ENCODE results near the gene RPUSD1. TPM values are rescaled to one million over a fixed set of nuclear protein-coding genes. Genes with fewer than 3 reads are reported as not detected.

The RPUSD1 gene
- total RNA-seq, 1 experiment from 2014 or later: 45.1 TPM

GRCh38 chr16:802914-803753 is 15.0 kb upstream of the RPUSD1 start (continued):
- no peak for TF ChIP-seq ZNF532 (CRISPR knock-in tag; IDR thresholded peaks at IDR 0.05; ENCODE audit: borderline replicate concordance)
- no peak for TF ChIP-seq ZNF416 (CRISPR knock-in tag; IDR thresholded peaks at IDR 0.05)
- TF ChIP-seq HMGXB4 (CRISPR knock-in tag; IDR thresholded peaks at IDR 0.05): no peak
- TF ChIP-seq ZNF138 (CRISPR knock-in tag; conservative IDR thresholded peaks at IDR 0.05): no peak
- no peak for TF ChIP-seq FOXP1 (CRISPR knock-in tag; IDR thresholded peaks at IDR 0.05; ENCODE audit: borderline replicate concordance)
- no peak for TF ChIP-seq HMGA2 (CRISPR knock-in tag; IDR thresholded peaks at IDR 0.05)
- no peak for TF ChIP-seq E2F1 (CRISPR knock-in tag; IDR thresholded peaks at IDR 0.05)
- TF ChIP-seq RELA (CRISPR knock-in tag; IDR thresholded peaks at IDR 0.05; ENCODE audit: borderline replicate concordance): no peak

GRCh38 chr16:802461-802860 is 14.3 kb upstream of the RPUSD1 start:
- H3K4me1 Mint-ChIP-seq: no peaks in the 10 kb centered on the region
- no peaks in the 10 kb centered on the region for H3K9me3 Mint-ChIP-seq
- H3K4me3 Mint-ChIP-seq: no peak overlapping the region
- ATAC-seq: no peak
- TF ChIP-seq MLX (CRISPR knock-in tag; IDR thresholded peaks at IDR 0.05) (no peak), OVOL2 (CRISPR knock-in tag; IDR thresholded peaks at IDR 0.05; ENCODE audit: borderline replicate concordance) (no peak), EMX1 (CRISPR knock-in tag; IDR thresholded peaks at IDR 0.05) (no peak), ZNF512 (CRISPR knock-in tag; IDR thresholded peaks at IDR 0.05; ENCODE audit: borderline replicate concordance) (no peak), USF2 (CRISPR knock-in tag; IDR thresholded peaks at IDR 0.05) (no peak), FOXJ3 (CRISPR knock-in tag; IDR thresholded peaks at IDR 0.05; ENCODE audit: borderline replicate concordance) (no peak), ZBTB43 (CRISPR knock-in tag; IDR thresholded peaks at IDR 0.05) (no peak), PREB (CRISPR knock-in tag; IDR thresholded peaks at IDR 0.05; ENCODE audit: borderline replicate concordance) (no peak), NFATC4 (CRISPR knock-in tag; IDR thresholded peaks at IDR 0.05) (no peak; the same call in 1 of the 2 replicates)
- peaks cover 4% of the 10 kb centered on the region for H3K36me3 Mint-ChIP-seq
- no peak for DNase-seq (ENCODE audit: low spot score)
- no peak overlapping the region for H3K27ac Mint-ChIP-seq
- H3K27me3 Mint-ChIP-seq (ENCODE audit: low read depth): peaks cover 39% of the 10 kb centered on the region
- ChIA-PET POLR2A (interaction anchor here (1.5 to 2.8 kb wide), 2 partner anchors 13 to 82 kb away, joined by 3 to 12 read pairs; partner anchors contain the start of genes CHTF18 and RPUSD1), CTCF (no interaction called here)
